ENCODE measurements around the gene TSHZ3.

Gene TSHZ3, protein sequence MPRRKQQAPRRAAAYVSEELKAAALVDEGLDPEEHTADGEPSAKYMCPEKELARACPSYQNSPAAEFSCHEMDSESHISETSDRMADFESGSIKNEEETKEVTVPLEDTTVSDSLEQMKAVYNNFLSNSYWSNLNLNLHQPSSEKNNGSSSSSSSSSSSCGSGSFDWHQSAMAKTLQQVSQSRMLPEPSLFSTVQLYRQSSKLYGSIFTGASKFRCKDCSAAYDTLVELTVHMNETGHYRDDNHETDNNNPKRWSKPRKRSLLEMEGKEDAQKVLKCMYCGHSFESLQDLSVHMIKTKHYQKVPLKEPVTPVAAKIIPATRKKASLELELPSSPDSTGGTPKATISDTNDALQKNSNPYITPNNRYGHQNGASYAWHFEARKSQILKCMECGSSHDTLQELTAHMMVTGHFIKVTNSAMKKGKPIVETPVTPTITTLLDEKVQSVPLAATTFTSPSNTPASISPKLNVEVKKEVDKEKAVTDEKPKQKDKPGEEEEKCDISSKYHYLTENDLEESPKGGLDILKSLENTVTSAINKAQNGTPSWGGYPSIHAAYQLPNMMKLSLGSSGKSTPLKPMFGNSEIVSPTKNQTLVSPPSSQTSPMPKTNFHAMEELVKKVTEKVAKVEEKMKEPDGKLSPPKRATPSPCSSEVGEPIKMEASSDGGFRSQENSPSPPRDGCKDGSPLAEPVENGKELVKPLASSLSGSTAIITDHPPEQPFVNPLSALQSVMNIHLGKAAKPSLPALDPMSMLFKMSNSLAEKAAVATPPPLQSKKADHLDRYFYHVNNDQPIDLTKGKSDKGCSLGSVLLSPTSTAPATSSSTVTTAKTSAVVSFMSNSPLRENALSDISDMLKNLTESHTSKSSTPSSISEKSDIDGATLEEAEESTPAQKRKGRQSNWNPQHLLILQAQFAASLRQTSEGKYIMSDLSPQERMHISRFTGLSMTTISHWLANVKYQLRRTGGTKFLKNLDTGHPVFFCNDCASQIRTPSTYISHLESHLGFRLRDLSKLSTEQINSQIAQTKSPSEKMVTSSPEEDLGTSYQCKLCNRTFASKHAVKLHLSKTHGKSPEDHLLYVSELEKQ

DNA sequence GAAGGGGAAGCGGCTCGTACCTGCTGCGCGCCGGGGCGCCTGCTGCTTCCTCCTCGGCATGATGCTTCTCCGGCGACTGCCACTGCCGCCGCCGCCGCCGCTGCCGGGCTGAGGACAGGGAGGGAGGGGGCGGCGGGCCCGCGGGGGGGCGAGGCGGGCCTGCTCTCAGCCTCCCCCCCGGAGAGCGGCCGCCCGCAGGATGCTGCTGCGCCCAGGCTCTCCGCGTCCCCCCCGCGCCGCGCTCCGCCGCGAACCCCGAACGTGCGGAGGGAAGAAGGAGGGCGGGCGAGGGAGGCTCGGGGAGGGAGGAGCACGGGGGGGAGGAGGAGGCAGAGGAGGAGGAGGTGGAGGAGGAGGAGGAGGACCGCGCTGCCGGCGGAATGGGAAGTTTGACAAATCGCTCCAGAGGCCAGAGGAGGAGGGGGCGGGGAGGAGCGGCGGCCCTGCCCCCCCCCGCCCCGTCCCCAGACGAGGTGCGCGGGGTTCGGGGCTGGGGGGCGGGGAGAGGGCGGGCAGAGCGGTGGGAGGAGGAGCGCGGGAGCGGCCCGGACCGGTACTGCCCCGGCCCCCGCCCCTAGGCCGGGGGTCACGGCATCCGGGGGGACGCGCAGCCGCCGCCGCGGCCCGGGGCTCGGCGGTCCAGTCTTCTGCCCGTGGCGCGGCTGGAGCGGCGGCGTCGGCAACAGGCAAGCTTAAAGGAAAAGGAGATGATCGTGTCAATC, at the start of gene TSHZ3:
Gene TSHZ3 (minus strand): TSS at position 277 of the 722 bp plus-strand sequence. CDS start 217 bp downstream, at position 60.
- DNase-seq (ENCODE audit: low read depth in 2 of 2), result no peak

DNA sequence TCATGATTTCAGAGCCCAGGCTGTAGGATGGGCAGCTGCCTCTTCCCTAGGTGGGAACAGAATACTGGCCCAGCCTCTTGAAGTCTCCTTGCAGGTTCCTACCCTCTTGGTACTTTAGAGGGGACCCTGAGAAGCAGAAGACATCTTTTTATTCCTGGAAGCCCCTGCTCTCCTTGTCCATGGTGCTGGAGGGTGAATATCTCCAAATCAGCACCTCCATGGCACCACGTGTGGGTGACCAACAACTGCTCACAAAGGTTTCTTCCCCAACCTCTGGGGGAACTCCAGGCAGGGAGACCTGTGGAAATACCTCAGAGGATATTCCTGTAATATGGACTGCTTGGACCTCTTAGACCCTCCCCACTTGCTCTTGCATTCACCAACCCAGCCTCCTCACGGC, 48.1 kb upstream of the TSHZ3 start:
- DNase-seq (ENCODE audit: low read depth in 2 of 2), result no peak

DNA sequence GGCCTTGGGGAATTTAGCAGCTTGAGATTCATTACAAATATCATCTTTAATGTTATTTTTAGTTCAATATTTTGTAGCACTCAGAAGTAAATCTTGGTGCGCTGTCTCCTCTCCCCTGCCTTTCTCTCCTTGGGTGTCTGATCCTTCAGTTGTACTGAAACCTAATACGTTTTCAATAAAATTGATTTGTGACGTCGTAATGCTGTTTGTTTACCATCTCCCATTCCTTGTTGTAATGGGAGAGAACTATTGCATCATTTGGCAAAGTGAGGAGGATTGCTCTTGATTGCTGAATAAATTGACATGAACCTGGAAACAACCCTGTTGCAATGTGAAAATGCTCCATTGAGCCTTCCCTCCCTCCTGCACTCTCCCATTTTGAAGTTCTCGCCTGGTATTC, 43.2 kb upstream of the TSHZ3 start:
- DNase-seq (ENCODE audit: low read depth in 2 of 2), result no peak

DNA sequence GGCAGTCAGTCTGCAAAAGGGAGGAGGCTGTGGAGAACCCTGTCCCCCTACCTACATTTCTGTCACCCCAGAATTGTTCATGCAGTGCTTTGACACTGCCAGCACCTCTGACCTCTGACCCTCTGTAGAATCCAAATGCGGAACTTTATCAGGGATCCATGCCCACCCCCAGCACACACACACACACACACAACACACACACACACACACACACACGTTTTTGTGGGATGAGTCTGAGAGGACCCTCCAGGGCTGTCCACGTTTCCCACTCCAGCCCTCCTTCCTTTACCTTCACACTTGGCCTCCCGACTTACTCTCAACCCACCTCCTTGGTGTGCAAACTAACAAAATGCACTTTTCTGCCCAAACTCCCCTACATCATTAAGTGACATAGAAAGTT, 42.3 kb upstream of the TSHZ3 start:
- no peak for DNase-seq (ENCODE audit: low read depth in 2 of 2)

DNA sequence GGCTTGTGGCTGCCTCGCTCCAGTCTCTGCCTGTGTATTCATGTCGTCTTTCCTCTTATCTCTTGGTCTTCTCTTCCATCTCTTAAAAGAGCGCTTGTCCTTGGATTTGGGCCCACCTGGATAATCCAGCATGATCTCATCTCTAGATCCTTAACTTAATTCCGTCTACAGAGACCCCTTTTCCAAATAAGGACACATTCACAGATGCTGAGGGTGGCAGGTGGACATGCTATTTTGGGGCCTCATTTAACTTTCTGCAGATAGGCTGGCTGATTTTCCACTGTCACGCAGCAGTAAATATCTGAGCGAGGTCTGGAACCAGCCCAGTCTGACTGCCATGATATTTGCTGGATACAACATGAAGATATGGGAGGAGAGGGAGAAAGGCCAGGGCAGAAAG, 41.5 kb upstream of the TSHZ3 start:
- DNase-seq (ENCODE audit: low read depth in 2 of 2), result no peak

DNA sequence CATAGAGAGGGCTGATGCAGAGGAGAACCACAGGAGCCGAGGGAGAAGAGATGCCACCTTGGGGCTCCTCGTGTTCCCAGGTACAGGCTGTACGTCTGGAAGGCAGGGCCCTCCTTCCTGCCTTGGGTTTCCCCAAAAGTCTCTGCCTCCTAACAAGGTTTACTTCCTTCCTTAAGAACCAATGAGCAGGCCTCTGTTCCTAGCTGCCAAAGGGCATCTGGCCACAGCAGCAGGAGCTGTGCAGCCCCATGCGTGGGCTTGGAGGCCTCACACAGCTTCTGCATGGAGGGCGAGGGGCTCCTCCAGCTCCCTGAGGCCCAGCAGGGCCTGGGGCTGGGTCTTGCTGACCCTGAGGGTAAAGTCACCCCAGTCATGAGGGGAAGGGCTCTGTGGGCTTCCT, 40.6 kb upstream of the TSHZ3 start:
- DNase-seq (ENCODE audit: low read depth in 2 of 2), result no peak

DNA sequence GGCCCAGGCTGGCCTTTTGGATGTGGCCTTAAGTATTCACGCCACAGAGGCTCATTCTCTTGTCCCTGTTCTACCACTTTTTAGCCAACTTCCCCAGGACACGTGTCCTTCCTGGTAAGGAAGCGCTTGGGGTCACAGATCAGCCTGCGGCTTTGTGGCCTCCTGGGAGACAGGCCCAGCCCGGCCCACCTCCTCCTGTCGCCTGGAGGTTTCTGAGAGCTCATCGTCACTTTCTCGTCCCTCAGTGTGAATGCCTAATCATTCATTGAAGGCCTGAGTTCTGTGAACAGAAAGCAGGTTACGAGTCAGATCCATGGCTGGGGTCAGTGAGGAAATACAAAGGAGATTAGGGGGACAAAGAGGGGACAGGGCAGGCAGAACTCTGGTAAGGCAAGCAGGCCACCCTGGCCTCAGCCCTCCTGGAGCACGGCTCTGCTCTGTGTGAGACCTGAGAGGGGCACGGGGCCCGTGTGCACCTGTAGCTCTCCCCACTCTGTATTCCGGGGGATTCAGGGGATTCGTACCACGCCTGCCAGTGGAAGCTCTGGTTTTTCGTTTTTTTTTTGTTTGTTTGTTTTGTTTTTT, 38.6 kb upstream of the TSHZ3 start:
- DNase-seq (ENCODE audit: low read depth in 2 of 2), result no peak

DNA sequence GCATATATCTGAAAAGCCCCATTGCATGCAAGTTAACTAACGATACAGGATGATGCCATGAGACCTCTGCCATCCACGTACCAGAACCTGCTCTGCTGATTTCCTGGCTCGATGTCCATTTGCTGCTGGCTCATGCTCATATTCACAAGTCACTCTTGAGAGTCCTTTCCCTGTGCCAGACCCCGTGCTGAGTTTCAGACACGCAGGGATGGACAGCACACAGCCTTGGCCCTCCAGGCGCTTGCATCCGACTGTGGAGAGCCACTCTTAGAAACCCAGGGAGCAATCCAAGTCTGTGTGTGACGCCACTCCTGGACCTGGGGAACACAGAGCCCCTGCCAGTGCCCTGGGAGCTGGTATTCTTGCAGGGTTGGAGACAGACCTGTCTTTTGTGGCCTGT, 37.6 kb upstream of the TSHZ3 start:
- DNase-seq (ENCODE audit: low read depth in 2 of 2), result no peak

DNA sequence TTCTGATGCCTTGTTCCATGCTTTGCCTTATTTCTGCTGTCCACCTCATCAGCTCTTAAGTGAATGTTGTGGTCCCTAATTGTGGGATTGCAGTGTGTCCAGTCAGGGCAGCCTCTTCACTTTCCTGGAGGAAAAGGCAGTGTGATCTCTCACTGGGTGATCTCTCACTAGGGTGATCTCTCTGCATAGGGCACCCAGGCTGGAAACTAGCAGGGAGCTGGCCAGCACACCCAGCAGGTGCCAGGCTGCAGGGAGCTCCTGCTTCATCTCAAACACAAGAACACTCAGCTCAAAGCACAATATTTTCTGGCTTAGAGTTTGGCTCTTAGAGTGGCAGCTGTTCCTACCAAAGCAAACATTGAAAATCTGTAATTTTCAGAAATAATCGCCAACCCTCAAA, 36.5 kb upstream of the TSHZ3 start:
- DNase-seq (ENCODE audit: low read depth in 2 of 2), result no peak

DNA sequence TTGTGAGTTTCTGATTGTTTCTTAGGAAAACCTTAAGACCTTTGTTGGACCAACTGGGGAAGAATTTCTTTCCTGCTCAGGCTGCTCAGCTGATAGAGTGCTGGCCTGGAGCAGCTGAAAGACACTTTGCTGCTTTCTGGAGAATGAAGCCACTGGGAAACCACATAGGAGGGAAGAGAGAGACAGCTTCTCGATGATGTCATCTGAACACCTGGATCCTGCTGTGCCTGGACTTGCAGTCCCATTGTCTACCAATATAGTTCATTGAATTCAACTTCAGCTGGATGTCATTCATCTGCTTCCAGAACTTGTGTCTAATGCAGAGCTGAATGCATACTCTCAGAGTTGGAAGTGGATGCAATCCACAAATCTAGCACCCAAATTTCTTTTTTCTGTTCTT, 34.3 kb upstream of the TSHZ3 start:
- no peak for DNase-seq (ENCODE audit: low read depth in 2 of 2)

DNA sequence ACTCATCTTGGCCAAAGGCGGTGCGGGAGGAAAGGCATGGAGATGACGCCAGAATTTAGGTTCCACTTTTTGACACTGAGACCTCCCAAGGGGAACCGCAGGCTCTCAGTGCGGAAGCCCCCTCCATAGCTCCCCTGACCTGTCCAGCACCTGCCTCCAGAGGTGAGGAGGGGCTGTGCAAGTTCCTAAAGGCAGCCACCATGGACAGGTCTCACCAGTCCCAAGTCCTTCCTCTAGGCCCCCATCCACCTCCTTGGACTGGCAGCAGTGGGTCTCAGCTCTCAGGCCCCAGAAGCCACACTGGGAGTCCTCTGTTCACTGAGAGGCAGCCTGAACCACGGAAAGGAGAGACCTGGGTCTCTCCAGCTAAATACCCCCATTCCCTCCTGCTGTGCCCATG, 31.6 kb upstream of the TSHZ3 start:
- DNase-seq (ENCODE audit: low read depth in 2 of 2), result no peak

DNA sequence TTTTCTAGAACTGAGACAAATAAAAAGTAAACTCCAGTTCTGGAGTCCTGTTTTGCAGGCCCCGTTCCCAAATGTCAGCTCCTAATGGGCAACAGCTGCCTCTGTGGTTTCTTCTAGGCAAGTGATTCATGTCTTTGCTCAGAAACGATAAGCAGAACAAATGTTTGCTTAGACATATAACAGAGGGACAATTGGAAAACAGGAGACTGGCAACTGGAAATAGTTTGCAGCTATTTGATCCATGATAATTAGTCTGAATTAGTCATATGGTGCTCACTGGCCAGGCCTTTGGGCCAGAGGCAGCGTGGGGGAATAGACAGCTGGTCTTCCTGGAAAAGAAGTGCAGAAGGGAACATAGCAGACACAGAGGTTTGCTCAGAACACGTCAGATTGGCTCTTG, 29.2 kb upstream of the TSHZ3 start:
- DNase-seq (ENCODE audit: low read depth in 2 of 2), result no peak

DNA sequence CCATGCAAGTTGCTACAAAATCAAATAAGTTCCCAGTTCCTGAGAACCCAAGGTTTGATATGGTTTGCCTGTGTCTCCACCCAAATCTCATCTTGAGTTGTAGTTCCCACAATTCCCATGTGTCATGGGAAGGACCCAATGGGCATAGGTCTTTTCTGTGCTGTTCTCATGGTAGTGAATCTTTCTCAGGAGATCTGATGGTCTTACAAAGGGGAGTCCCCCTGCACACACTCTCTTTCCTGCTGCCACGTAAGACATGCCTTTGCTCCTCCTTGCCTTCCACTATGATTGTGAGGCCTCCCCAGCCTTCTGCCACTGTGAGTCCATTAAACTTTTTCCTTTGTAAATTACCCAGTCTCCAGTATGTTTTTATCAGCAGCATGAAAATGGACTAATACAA, 28.5 kb upstream of the TSHZ3 start:
- no peak for DNase-seq (ENCODE audit: low read depth in 2 of 2)

DNA sequence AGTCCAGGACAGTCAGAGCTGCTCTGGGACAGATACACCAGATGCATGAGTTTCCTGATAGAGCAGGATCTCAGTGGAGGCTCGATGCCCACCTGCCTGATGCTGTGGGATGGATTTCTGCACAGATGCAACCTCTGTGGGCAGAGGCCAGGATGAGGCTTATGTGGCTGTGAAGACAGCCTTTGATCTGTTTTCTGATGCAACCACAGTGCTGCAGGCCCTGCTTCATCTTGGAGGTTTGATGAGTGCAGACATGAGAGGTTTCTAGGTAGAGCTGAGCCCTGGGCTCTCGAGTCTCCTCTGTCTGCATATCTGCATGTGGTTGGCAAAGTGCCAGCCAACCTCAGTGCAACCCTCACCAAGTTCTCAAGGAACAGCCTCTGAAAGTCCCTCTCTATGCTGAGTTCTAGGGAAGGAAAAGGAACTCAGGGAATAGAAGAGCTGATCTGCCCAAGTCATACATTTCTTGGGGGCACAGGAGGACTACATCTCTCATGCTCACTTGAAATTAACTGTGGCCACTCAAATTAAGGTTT, 23.1 kb upstream of the TSHZ3 start:
- DNase-seq (ENCODE audit: low read depth in 2 of 2), result no peak

DNA sequence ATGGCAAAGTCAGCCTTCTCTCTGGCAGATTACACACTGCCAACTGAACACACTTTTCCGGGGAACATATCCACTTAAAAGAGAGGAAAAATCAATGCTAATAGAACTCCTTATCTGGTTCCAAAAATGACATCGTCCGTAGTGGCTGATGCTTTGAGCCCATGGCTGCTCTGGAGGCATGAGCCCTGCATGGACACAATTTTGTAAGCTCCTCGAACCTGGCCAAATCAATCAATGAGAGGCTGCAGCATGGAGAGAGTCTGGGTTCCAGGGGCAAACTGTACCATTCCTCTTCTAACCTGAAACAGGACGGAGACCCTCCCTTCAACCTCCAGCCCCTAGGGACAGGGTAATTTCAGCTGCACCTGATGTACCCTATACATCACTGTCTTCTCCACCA, 21.0 kb upstream of the TSHZ3 start:
- DNase-seq (ENCODE audit: low read depth in 2 of 2), result no peak

DNA sequence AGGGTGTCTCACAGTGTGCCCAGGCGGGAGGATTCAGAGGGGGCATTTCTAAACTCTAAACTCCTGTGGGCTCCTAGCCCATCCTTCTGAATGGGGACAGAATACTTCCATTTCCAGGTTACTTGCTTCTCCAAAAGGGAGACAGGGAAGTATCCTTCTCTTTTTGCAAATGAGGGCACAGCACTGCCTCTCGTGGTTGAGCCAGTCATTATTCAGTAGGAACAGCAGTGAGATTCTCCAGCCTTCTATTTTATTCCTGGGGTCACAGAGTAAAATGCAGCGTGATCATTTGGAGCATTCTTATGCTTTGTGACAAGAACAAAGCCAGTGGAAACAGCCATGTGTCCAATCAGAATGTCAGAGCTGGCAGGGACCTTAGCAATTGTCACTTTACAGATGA, 15.7 kb upstream of the TSHZ3 start:
- DNase-seq (ENCODE audit: low read depth in 2 of 2), result no peak

DNA sequence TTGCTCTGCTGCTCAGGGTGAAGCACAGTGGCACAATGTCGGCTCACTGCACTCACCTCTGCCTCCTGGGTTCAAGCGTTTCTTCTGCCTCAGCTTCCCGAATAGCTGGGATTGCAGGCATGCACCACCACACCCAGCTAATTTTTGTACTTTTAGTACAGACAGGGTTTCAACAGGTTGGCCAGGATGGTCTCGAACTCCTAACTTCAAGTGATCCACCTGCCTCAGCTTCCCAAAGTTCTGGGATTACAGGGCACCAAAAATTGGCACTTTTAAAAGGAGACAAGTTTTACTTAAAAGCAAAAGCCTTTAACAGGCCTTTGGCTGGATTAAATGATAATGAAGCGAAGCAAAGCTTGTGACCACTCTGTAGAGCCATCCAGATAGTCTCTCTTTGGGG, 12.5 kb upstream of the TSHZ3 start:
- DNase-seq (ENCODE audit: low read depth in 2 of 2), result no peak

DNA sequence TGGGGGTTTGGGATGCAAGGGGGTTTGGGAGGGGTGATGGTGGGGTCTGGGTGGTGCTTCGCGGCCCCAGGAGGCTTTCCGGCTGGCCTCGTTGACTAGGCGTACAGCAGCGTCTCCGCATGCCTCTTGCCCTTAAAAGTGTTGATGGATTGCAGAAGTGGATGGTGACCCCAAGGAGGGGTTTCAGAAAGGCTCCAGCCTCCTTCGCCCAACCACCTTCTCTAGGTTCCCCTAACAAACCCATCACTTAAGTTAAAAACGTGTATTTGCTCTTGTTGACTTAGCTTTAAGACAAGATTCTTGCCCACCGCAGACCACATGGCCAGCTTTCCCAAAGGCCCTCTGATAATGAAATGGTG, 8.1 kb upstream of the TSHZ3 start:
- DNase-seq (ENCODE audit: low read depth in 2 of 2), result no peak

DNA sequence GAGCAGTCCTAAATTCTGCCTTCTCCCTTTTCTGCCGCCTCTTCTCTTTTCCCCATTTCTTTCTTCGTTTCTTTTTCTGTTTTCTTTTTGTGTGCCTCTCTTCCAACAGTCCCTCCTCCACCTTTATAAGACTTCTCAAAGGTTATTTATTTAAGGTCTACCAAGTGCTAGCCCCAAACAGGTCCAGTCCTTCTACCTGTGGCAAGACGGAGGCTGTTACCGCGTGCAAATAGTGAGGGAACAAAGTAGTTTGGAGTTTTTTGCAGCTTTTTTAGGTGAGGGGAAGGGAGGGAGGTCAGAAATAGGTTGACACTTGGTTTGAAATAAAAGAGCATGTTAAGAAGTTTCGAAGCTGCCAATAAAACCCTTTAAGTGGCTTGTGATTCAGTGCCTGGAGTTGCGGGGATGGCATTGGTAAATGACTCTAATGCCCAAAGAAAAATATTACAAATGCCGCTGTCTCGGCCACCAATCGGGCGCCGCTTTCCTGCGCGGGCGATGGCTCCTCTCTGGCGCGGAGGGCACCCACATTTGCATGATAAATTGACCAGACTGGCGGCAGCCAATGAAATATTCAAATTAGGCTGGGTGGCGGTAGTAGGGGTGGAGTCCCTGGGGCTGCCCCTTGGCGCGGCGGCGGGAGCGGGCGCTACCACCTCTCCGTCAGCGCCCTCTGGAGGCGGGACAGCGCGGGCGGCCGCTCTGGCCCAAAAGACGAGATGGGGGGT, 7.5 kb upstream of the TSHZ3 start:
- DNase-seq (ENCODE audit: low read depth in 2 of 2), result no peak

DNA sequence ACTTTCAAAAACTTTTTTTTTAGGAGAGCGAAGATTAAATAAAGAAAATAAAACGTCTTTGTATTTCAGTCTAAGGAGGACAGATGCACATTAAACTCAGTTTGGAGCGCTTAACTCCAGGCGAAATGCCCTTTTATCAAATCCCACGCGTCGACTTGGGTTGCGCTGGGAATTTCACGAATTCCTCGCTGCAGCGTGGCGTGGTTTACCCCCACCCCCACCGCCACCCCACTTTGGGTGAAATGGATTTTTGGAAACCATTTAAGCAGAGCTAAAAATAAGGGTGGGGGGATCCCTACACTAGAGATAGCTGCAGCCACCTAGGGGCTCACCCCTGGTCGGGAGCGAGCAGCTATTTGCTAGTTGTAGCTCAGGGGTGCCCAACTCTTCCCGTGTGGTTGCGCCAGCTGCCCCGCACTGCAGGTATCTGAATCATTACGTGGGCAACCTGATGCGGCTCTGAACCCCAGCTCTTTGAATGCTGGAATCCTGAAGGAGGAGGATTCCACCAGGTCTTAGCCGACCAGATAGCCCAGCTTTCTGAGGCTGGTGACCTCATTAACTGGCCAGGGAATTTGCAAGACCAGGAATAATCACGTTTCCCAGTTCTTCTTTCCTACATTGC, 6.5 kb upstream of the TSHZ3 start:
- DNase-seq (ENCODE audit: low read depth in 2 of 2), result no peak
